Body of pancreas (tissue), 4 donors: ENCODE measurements around the gene EPHA8.

ENCODE experiments used
- CTCF ChIP-seq, 7 experiments: fragments of 450-650 bp in 4 of 7; fragments of 200-600 bp in 3 of 7; sonication (generic) in 3 of 7; IDR thresholded peaks; one replicate each; pipeline ENCODE4 v1.5.1; 2016 to 2019; ENCODE audit warnings: antibody characterized with exemption in 7 of 7
- POLR2A ChIP-seq, 3 donors: fragments of 450-650 bp; IDR thresholded peaks; one replicate each; pipeline ENCODE4 v1.6.1; 2016; ENCODE audit warnings: antibody characterized with exemption in 3 of 3, mild to moderate bottlenecking in 2 of 3

- TF ChIP-seq CTCF (IDR thresholded peaks at IDR 0.05), result no peak
- TF ChIP-seq POLR2A (IDR thresholded peaks at IDR 0.05), result no peak
These were observed 26.8 kb upstream of the EPHA8 start for GRCh38 chr1:22536506-22536905.
